HG03196 (cell line): ENCODE results near the gene NFU1.

Experiments used
- ATAC-seq: cut with Tn5 transposase; IDR thresholded peaks from one replicate; pipeline ENCODE4 v1.9.1; 2021; ENCODE audit not compliant: unreplicated experiment

Gene NFU1

DNA sequence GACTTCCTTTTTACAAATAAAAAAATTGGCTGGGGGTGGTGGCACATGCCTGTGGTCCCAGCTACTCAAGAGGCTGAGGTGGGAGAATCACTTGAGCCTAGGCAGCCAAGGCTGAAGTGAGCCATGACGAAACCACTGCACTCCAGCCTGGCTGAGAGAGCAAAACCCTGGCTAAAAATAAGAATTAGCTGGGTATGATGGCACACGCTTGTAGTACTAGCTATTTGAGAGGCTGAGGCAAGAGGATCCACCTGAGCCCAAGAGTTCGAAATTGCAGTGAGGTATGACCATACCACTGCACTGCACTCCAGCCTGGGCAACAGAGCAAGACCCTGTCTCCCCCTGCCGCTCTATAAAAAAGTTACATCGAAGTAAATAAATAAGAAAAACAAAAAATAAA lies 83.9 kb downstream of the NFU1 start:
- ATAC-seq = no peak

- ATAC-seq = no peak
Measured at GRCh38 chr2:69348781-69349180, 88.5 kb downstream of the NFU1 start.
